ENCODE measurements around the gene USP54. TPM values are rescaled to one million over a fixed set of nuclear protein-coding genes. Genes with fewer than 3 reads are reported as not detected.
A peak's percentile ranks its signal among the peaks of the same experiment; 100 is the strongest.

Gene USP54
- total and polyA plus RNA-seq, 2 experiments from 2014 or later, result 15.1 to 27.4 TPM

GRCh38 chr10:73601486-73601921 is 10.4 kb upstream of the USP54 start:
- Histone ChIP-seq H3K36me3 (ENCODE audit: insufficient read depth) (no peaks in the 10 kb centered on the region), H3K9me2 (ENCODE audit: insufficient read depth) (0 out of 2 replicates have a peak, but pooled peaks cover 2% of the 10 kb centered on the region), H3K79me2 (replicated peaks; ENCODE audit: insufficient read depth) (no peaks in the 10 kb centered on the region), H3K27me3 (ENCODE audit: insufficient read depth) (no peaks in the 10 kb centered on the region), H4K20me1 (replicated peaks; ENCODE audit: insufficient read depth) (no peaks in the 10 kb centered on the region), H3K27ac (ENCODE audit: low read depth) (peak overlapping the region; percentile 68; the same call in 1 of the 2 replicates), H3K4me3 (no peak overlapping the region), H3K4me2 (no peak overlapping the region), H3K4me1 (ENCODE audit: insufficient read depth) (no peaks in the 10 kb centered on the region), H3F3A (replicated peaks; ENCODE audit: low read depth) (no peaks in the 10 kb centered on the region), H2AFZ (no peak overlapping the region)
- Mint-ChIP-seq H3K4me1 (peaks cover 10% of the 10 kb centered on the region; the same call in 2 of the 3 replicates), H3K9me3 (no peaks in the 10 kb centered on the region), H3K4me3 (no peak overlapping the region; the same call in 2 of the 3 replicates), H3K27ac (peak overlapping the region; percentile 92), H3K27me3 (ENCODE audit: insufficient read depth, low read depth, poor library complexity) (no peaks in the 10 kb centered on the region), H3K36me3 (ENCODE audit: low read depth) (peaks cover 14% of the 10 kb centered on the region; the same call in 2 of the 3 replicates)
- peak; percentile 93 for ATAC-seq
- no peak for TF ChIP-seq ZNF331 (CRISPR knock-in tag; IDR thresholded peaks at IDR 0.05; ENCODE audit: low read depth)
- no peak for TF ChIP-seq REST (IDR thresholded peaks at IDR 0.05; ENCODE audit: unreplicated experiment)
- no peak for TF ChIP-seq ETS1 (IDR thresholded peaks at IDR 0.05)
- TF ChIP-seq JUNB (IDR thresholded peaks at IDR 0.05; ENCODE audit: unreplicated experiment), result no peak
- peak; percentile 49 for DNase-seq (ENCODE audit: low spot score)

GRCh38 chr10:73597346-73597745 is 6.2 kb upstream of the USP54 start:
- H3K27ac ChIP-seq (ENCODE audit: low read depth), result peak overlapping the region; percentile 55
- H3K9me2 ChIP-seq (ENCODE audit: insufficient read depth), result no peaks in the 10 kb centered on the region
- ATAC-seq, result no peak
- H3K27ac Mint-ChIP-seq, result no peak overlapping the region
- H2AFZ ChIP-seq, result no peak overlapping the region
- H3K4me1 Mint-ChIP-seq, result peaks cover 22% of the 10 kb centered on the region
- H3K27me3 ChIP-seq (ENCODE audit: insufficient read depth), result no peaks in the 10 kb centered on the region
- DNase-seq (ENCODE audit: low spot score), result no peak
- no peak overlapping the region for H3K4me3 ChIP-seq
- no peak overlapping the region for H3K4me2 ChIP-seq
- H3K36me3 Mint-ChIP-seq (ENCODE audit: low read depth), result no peaks in the 10 kb centered on the region
- H3K27me3 Mint-ChIP-seq (ENCODE audit: insufficient read depth, low read depth, poor library complexity), result no peaks in the 10 kb centered on the region
- H3K4me3 Mint-ChIP-seq, result no peak overlapping the region
- no peaks in the 10 kb centered on the region for H3K36me3 ChIP-seq (ENCODE audit: insufficient read depth)
- no peaks in the 10 kb centered on the region; the same call in 1 of the 2 replicates for H3F3A ChIP-seq (replicated peaks; ENCODE audit: low read depth)
- H4K20me1 ChIP-seq (replicated peaks; ENCODE audit: insufficient read depth), result no peaks in the 10 kb centered on the region
- H3K9me3 Mint-ChIP-seq, result no peaks in the 10 kb centered on the region
- H3K4me1 ChIP-seq (ENCODE audit: insufficient read depth), result peaks cover 5% of the 10 kb centered on the region; the same call in 1 of the 2 replicates
- H3K79me2 ChIP-seq (replicated peaks; ENCODE audit: insufficient read depth), result no peaks in the 10 kb centered on the region
- no peak for TF ChIP-seq EZH2 (IDR thresholded peaks at IDR 0.05; ENCODE audit: low read depth, unreplicated experiment)
- no peak for TF ChIP-seq NANOG (IDR thresholded peaks at IDR 0.05; ENCODE audit: borderline replicate concordance)
- no peak for TF ChIP-seq STAT1 (IDR thresholded peaks at IDR 0.05; ENCODE audit: unreplicated experiment)
- no peak for TF ChIP-seq EZH2phosphoT487 (IDR thresholded peaks at IDR 0.05; ENCODE audit: unreplicated experiment)
- TF ChIP-seq CTCF (conservative IDR thresholded peaks at IDR 0.05; ENCODE audit: low read depth in 2 of 2), result no peak
- no peak for TF ChIP-seq ZNF331 (CRISPR knock-in tag; IDR thresholded peaks at IDR 0.05; ENCODE audit: low read depth)
- no peak for TF ChIP-seq CREB1 (CRISPR knock-in tag; IDR thresholded peaks at IDR 0.05; ENCODE audit: low read depth)
- no peak for TF ChIP-seq ETS1 (IDR thresholded peaks at IDR 0.05)

Measured in GM23338 (cell line).